ENCODE results near the gene HMGN1. TPM values are rescaled to one million over a fixed set of nuclear protein-coding genes. Genes with fewer than 3 reads are reported as not detected.

The HMGN1 gene
- total and polyA plus RNA-seq, 2 donors = 108 to 239 TPM

- Histone ChIP-seq H3K36me3 (ENCODE audit: insufficient read depth) (no peaks in the 10 kb centered on the region), H3K4me3 (ENCODE audit: low read depth, low read length) (no peak overlapping the region), H3K4me1 (ENCODE audit: insufficient read depth) (no peaks in the 10 kb centered on the region), H3K27ac (ENCODE audit: low read depth) (no peak overlapping the region)
- no peak for DNase-seq (ENCODE audit: extremely low spot score)
- 76% methylated on average over 3 of the region's 3 CpGs for WGBS
Observed at GRCh38 chr21:39353295-39353694, 4.4 kb upstream of the HMGN1 start.

- Histone ChIP-seq H3K4me3 (ENCODE audit: low read depth, low read length) (peak overlapping the region; percentile 14), H3K27ac (ENCODE audit: low read depth) (peak overlapping the region; percentile 61), H3K4me1 (ENCODE audit: insufficient read depth) (no peaks in the 10 kb centered on the region), H3K36me3 (ENCODE audit: insufficient read depth) (no peaks in the 10 kb centered on the region)
- 74% methylated on average over 19 of the region's 19 CpGs for WGBS
- DNase-seq (ENCODE audit: extremely low spot score) = no peak
Observed at GRCh38 chr21:39350094-39351005, 1.5 kb upstream of the HMGN1 start.

GRCh38 chr21:39349211-39350093 lies 564 bp upstream of the HMGN1 start:
- Histone ChIP-seq H3K4me3 (ENCODE audit: low read depth, low read length) (peak overlapping the region; percentile 94), H3K36me3 (ENCODE audit: insufficient read depth) (no peaks in the 10 kb centered on the region), H3K27ac (ENCODE audit: low read depth) (peak overlapping the region; percentile 61), H3K4me1 (ENCODE audit: insufficient read depth) (no peaks in the 10 kb centered on the region)
- peak; percentile 94 for DNase-seq (ENCODE audit: extremely low spot score)
- WGBS = 12% methylated on average over 56 of the region's 56 CpGs

GRCh38 chr21:39348040-39348354 lies 891 bp downstream of the HMGN1 start:
- Histone ChIP-seq H3K36me3 (ENCODE audit: insufficient read depth) (peaks cover 5% of the 10 kb centered on the region), H3K27ac (ENCODE audit: low read depth) (peak overlapping the region; percentile 98), H3K4me3 (ENCODE audit: low read depth, low read length) (peak overlapping the region; percentile 94), H3K4me1 (ENCODE audit: insufficient read depth) (no peaks in the 10 kb centered on the region)
- DNase-seq (ENCODE audit: extremely low spot score) = no peak
- WGBS = 1% methylated on average over 11 of the region's 11 CpGs

- H3K36me3 ChIP-seq (ENCODE audit: insufficient read depth) = peaks cover 5% of the 10 kb centered on the region
- H3K4me1 ChIP-seq (ENCODE audit: insufficient read depth) = no peaks in the 10 kb centered on the region
- no peak for DNase-seq (ENCODE audit: extremely low spot score)
- WGBS = 8% methylated on average over 10 of the region's 10 CpGs
- H3K27ac ChIP-seq (ENCODE audit: low read depth) = no peak overlapping the region
- H3K4me3 ChIP-seq (ENCODE audit: low read depth, low read length) = peak overlapping the region; percentile 94
Observed at GRCh38 chr21:39347537-39347936, 1.4 kb downstream of the HMGN1 start.

GRCh38 chr21:39346671-39347331 lies 2.1 kb downstream of the HMGN1 start:
- 40% methylated on average over 7 of the region's 7 CpGs for WGBS
- Histone ChIP-seq H3K36me3 (ENCODE audit: insufficient read depth) (peaks cover 5% of the 10 kb centered on the region), H3K4me3 (ENCODE audit: low read depth, low read length) (no peak overlapping the region), H3K4me1 (ENCODE audit: insufficient read depth) (no peaks in the 10 kb centered on the region), H3K27ac (ENCODE audit: low read depth) (no peak overlapping the region)
- DNase-seq (ENCODE audit: extremely low spot score) = no peak

GRCh38 chr21:39346206-39346605 lies 2.7 kb downstream of the HMGN1 start:
- H3K36me3 ChIP-seq (ENCODE audit: insufficient read depth) = peaks cover 7% of the 10 kb centered on the region
- no peak overlapping the region for H3K4me3 ChIP-seq (ENCODE audit: low read depth, low read length)
- no peaks in the 10 kb centered on the region for H3K4me1 ChIP-seq (ENCODE audit: insufficient read depth)
- WGBS = 36% methylated on average over 3 of the region's 3 CpGs
- DNase-seq (ENCODE audit: extremely low spot score) = no peak
- H3K27ac ChIP-seq (ENCODE audit: low read depth) = no peak overlapping the region

GRCh38 chr21:39345440-39345839 lies 3.4 kb downstream of the HMGN1 start:
- 80% methylated on average over 6 of the region's 6 CpGs for WGBS
- Histone ChIP-seq H3K27ac (ENCODE audit: low read depth) (no peak overlapping the region), H3K4me3 (ENCODE audit: low read depth, low read length) (no peak overlapping the region), H3K36me3 (ENCODE audit: insufficient read depth) (peaks cover 7% of the 10 kb centered on the region), H3K4me1 (ENCODE audit: insufficient read depth) (no peaks in the 10 kb centered on the region)
- DNase-seq (ENCODE audit: extremely low spot score) = no peak

GRCh38 chr21:39344848-39345247 lies 4.0 kb downstream of the HMGN1 start:
- peaks cover 7% of the 10 kb centered on the region for H3K36me3 ChIP-seq (ENCODE audit: insufficient read depth)
- no peak overlapping the region for H3K27ac ChIP-seq (ENCODE audit: low read depth)

GRCh38 chr21:39341249-39341923 lies 7.5 kb downstream of the HMGN1 start:
- DNase-seq (ENCODE audit: extremely low spot score) = no peak
- H3K27ac ChIP-seq (ENCODE audit: low read depth) = no peak overlapping the region
- no peak overlapping the region for H3K4me3 ChIP-seq (ENCODE audit: low read depth, low read length)
- 95% methylated on average over 6 of the region's 6 CpGs for WGBS
- peaks cover 7% of the 10 kb centered on the region for H3K36me3 ChIP-seq (ENCODE audit: insufficient read depth)
- no peaks in the 10 kb centered on the region for H3K4me1 ChIP-seq (ENCODE audit: insufficient read depth)

More at GRCh38 chr21:39344848-39345247, 4.0 kb downstream of the HMGN1 start:
- WGBS = 83% methylated on average over 5 of the region's 5 CpGs
- DNase-seq (ENCODE audit: extremely low spot score) = no peak
- Histone ChIP-seq H3K4me1 (ENCODE audit: insufficient read depth) (no peaks in the 10 kb centered on the region), H3K4me3 (ENCODE audit: low read depth, low read length) (no peak overlapping the region)

- no peak for DNase-seq (ENCODE audit: extremely low spot score)
- WGBS = 86% methylated on average over 6 of the region's 6 CpGs
- H3K4me1 ChIP-seq (ENCODE audit: insufficient read depth) = no peaks in the 10 kb centered on the region
Observed at GRCh38 chr21:39340687-39341086, 8.2 kb downstream of the HMGN1 start.

GRCh38 chr21:39339231-39339630 lies 9.7 kb downstream of the HMGN1 start:
- no peak overlapping the region for H3K4me3 ChIP-seq (ENCODE audit: low read depth, low read length)

More at GRCh38 chr21:39340687-39341086, 8.2 kb downstream of the HMGN1 start:
- Histone ChIP-seq H3K36me3 (ENCODE audit: insufficient read depth) (peaks cover 7% of the 10 kb centered on the region), H3K27ac (ENCODE audit: low read depth) (no peak overlapping the region), H3K4me3 (ENCODE audit: low read depth, low read length) (no peak overlapping the region)

GRCh38 chr21:39336457-39337008 lies 12.4 kb downstream of the HMGN1 start:
- no peak overlapping the region for H3K27ac ChIP-seq (ENCODE audit: low read depth)
- H3K36me3 ChIP-seq (ENCODE audit: insufficient read depth) = no peaks in the 10 kb centered on the region
- no peaks in the 10 kb centered on the region for H3K4me1 ChIP-seq (ENCODE audit: insufficient read depth)
- no peak for DNase-seq (ENCODE audit: extremely low spot score)
- WGBS = 63% methylated on average over 13 of the region's 13 CpGs
- no peak overlapping the region for H3K4me3 ChIP-seq (ENCODE audit: low read depth, low read length)

More at GRCh38 chr21:39339231-39339630, 9.7 kb downstream of the HMGN1 start:
- 88% methylated on average over 2 of the region's 2 CpGs for WGBS
- Histone ChIP-seq H3K27ac (ENCODE audit: low read depth) (no peak overlapping the region), H3K4me1 (ENCODE audit: insufficient read depth) (no peaks in the 10 kb centered on the region), H3K36me3 (ENCODE audit: insufficient read depth) (peaks cover 7% of the 10 kb centered on the region)
- no peak for DNase-seq (ENCODE audit: extremely low spot score)
